CD4-positive, alpha-beta memory T cell (primary cell): Measurements from ENCODE around the gene POLR2E. TPM values are rescaled to one million over a fixed set of nuclear protein-coding genes. Genes with fewer than 3 reads are reported as not detected.
A peak's percentile ranks its signal among the peaks of the same experiment; 100 is the strongest.
"Not testable (repeated sequence)": the region's sequence is repeated elsewhere in the genome, so short reads cannot be mapped to it uniquely, and the experiment has no call there.

Experiments used
- CTCF ChIA-PET: fragments of 350-600 bp; sonication (Branson Sonifier 250); formaldehyde crosslinking; loops from one replicate; lab custom pipeline; 2021; ENCODE audit warnings: inconsistent platforms; ENCODE audit not compliant: partially characterized antibody; lab: Charles Lee
- POLR2A ChIA-PET: fragments of 350-600 bp; sonication (Branson Sonifier 250); formaldehyde crosslinking; loops from one replicate; lab custom pipeline; 2021; ENCODE audit not compliant: partially characterized antibody; lab: Charles Lee
- DNase-seq, 5 donors: peaks; one replicate each; pipeline versions ENCODE4 v3.0.0 to v3.0.0-alpha.2; 2020 to 2022; ENCODE audit warnings: mixed read lengths in 1 of 5
- H3K27ac ChIP-seq: one replicate; pipeline ENCODE4 v1.7.0; 2013; ENCODE audit warnings: low read depth, low read length
- H3K27me3 ChIP-seq: 2 replicates; pipeline ENCODE4 v1.7.0; 2013; ENCODE audit warnings: mild to moderate bottlenecking, low read length, moderate library complexity; ENCODE audit not compliant: insufficient read depth
- H3K36me3 ChIP-seq: 2 replicates; pipeline ENCODE4 v1.7.0; 2013; ENCODE audit warnings: mild to moderate bottlenecking, low read length, moderate library complexity; ENCODE audit not compliant: insufficient read depth
- H3K4me1 ChIP-seq: 2 replicates; pipeline ENCODE4 v1.7.0; 2013; ENCODE audit warnings: mild to moderate bottlenecking, low read length, moderate library complexity; ENCODE audit not compliant: insufficient read depth
- H3K4me3 ChIP-seq, 2 donors: one replicate each; pipeline ENCODE4 v1.7.0; 2013; ENCODE audit warnings: low read length in 2 of 2, mild to moderate bottlenecking in 1 of 2
- H3K9me3 ChIP-seq, 2 donors: one replicate each; pipeline ENCODE4 v1.7.0; 2013; ENCODE audit warnings: low read length in 2 of 2, control low read depth in 1 of 2; ENCODE audit not compliant: control insufficient read depth in 1 of 2
- H3K27ac Mint-ChIP-seq, 7 donors: one replicate each; pipeline ENCODE4 v1.8.0; 2020 to 2021; ENCODE audit warnings: mixed read lengths in 7 of 7, mild to moderate bottlenecking in 6 of 7, inconsistent platforms in 3 of 7, moderate library complexity in 3 of 7
- H3K27me3 Mint-ChIP-seq, 2 donors: one replicate each; pipeline ENCODE4 v1.8.0; 2020 to 2021; ENCODE audit warnings: mixed read lengths in 2 of 2
- H3K36me3 Mint-ChIP-seq, 2 donors: one replicate each; pipeline ENCODE4 v1.8.0; 2020 to 2021; ENCODE audit warnings: mixed read lengths in 2 of 2, inconsistent platforms in 1 of 2, mild to moderate bottlenecking in 1 of 2
- H3K4me1 Mint-ChIP-seq, 4 donors: one replicate each; pipeline ENCODE4 v1.8.0; 2020 to 2021; ENCODE audit warnings: mixed read lengths in 4 of 4, mild to moderate bottlenecking in 1 of 4
- H3K4me3 Mint-ChIP-seq, 8 donors: one replicate each; pipeline ENCODE4 v1.8.0; 2020 to 2021; ENCODE audit warnings: mixed read lengths in 8 of 8, mild to moderate bottlenecking in 7 of 8, moderate library complexity in 6 of 8, inconsistent platforms in 3 of 8
- H3K9me3 Mint-ChIP-seq, 8 donors: one replicate each; pipeline ENCODE4 v1.8.0; 2020 to 2021; ENCODE audit warnings: mixed read lengths in 8 of 8, mild to moderate bottlenecking in 5 of 8, inconsistent platforms in 3 of 8, moderate library complexity in 1 of 8
- intact Hi-C: fragments of 100-400 bp; cut with micrococcal nuclease; formaldehyde crosslinking; loops from one replicate; pipeline ENCODE4 v1.15.1; 2023
- polyA plus RNA-seq, 2 donors: library from polyadenylated mRNA; unstranded; fragments of 300-500 nt; fragmentation: Illumina TruSeq; gene quantifications; one replicate each; pipeline ENCODE4 v1.2.3, GENCODE V29; 2021
- total RNA-seq, 2 experiments: library from RNA; stranded (reverse); gene quantifications; one replicate each; pipeline ENCODE4 v1.2.3, GENCODE V29; 2021

The POLR2E gene
- total and polyA plus RNA-seq, 4 experiments from 2014 or later = 76.0 to 197 (median 124) TPM

DNA sequence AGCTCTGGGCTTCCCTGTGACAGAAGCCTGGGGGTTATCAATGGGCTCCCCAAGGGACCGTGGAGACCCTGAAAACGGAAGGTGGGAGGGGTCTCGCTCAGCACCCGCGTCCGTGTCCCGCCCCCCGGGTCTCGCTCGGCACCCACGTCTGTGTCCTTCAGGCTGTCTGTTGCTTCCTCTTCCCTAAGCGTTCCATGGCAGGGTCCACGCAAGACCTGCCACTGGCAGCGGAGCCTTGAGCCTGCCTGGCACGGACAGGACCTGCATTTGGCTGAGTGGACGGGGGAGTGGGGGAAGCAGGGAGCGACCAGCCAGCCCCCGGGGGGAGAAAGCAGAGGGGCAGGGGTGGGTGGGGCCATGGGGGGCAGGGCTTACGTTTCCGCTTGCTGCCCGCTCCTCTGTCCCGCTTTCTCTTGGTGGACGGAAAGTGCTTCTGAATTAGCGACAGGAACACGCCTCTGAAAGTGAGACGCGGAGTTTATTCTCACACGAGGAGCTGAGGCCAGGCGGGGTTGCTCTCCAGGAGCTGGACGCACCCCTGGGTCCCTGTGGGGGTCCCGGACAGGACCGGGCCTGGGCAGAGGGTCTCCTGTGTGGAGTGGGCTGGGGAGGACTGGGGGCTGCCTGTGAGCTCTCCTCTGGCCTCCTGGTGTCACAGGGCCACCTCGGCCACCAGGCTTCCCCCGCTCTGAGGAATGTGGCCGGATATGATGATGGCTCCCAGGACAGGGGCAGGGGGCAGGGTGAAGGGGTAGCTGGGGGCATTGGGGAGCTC, 20.7 kb upstream of the POLR2E start:
- H3K4me1 Mint-ChIP-seq = no peaks in the 10 kb centered on the region

DNA sequence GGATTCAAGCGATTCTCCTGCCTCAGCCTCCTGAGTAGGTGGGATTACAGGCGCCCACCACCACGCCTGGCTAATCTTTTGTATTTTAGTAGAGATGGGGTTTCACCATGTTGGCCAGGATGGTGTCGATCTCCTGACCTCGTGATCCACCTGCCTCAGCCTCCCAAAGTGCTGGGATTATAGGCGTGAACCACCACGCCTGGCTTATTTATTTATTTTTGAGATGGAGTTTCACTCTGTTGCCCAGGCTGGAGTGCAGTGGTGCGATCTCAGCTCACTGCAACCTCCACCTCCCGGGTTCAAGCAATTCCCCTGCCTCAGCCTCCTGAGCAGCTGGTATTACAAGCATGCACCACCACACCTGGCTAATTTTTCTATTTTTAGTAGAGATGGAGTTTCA, 19.6 kb upstream of the POLR2E start:
- H3K4me1 Mint-ChIP-seq, H3K9me3 ChIP-seq, H3K9me3 Mint-ChIP-seq, DNase-seq, H3K4me1 ChIP-seq, H3K4me3 ChIP-seq, H3K4me3 Mint-ChIP-seq, H3K27me3 ChIP-seq, H3K27ac ChIP-seq, H3K27me3 Mint-ChIP-seq: not testable (repeated sequence)
- H3K36me3 Mint-ChIP-seq = peaks cover 4 to 20% of the 10 kb centered on the region in 2 donors
- peaks cover 52% of the 10 kb centered on the region for H3K36me3 ChIP-seq
- H3K27ac Mint-ChIP-seq = peak overlapping the region in 5 of 7 donors; percentile 30 to 70 (median 53)
- CTCF ChIA-PET = interaction anchor here (0.6 to 1.6 kb wide), 2 partner anchors 48 to 79 kb away, joined by 3 read pairs; partner anchors contain the start of gene ARHGAP45
- POLR2A ChIA-PET = interaction anchor here (0.5 to 2.9 kb wide), 3 partner anchors 27 to 78 kb away, joined by 3 to 26 read pairs (median 10); no protein-coding TSS in a partner anchor
- intact Hi-C loops = loop anchor here (5.0 kb wide), 1 partner anchor 78 kb away; no protein-coding TSS in a partner anchor

More for the DNA sequence above, 20.7 kb upstream of the POLR2E start:
- no peaks in the 10 kb centered on the region for H3K9me3 Mint-ChIP-seq
- peaks cover 58% of the 10 kb centered on the region for H3K36me3 ChIP-seq
- H3K27ac Mint-ChIP-seq = no peak overlapping the region
- intact Hi-C loops = no loop called here
- CTCF ChIA-PET = interaction anchor here (0.6 kb wide), 1 partner anchor 71 kb away, joined by 3 read pairs; no protein-coding TSS in a partner anchor
- no peaks in the 10 kb centered on the region for H3K9me3 ChIP-seq
- H3K4me3 ChIP-seq = no peak overlapping the region
- no peak overlapping the region for H3K4me3 Mint-ChIP-seq
- H3K27ac ChIP-seq = no peak overlapping the region
- no peaks in the 10 kb centered on the region for H3K27me3 ChIP-seq
- H3K36me3 Mint-ChIP-seq = peaks cover 10 to 19% of the 10 kb centered on the region in 2 donors
- POLR2A ChIA-PET = interaction anchor here (1.4 to 2.9 kb wide), 2 partner anchors 12 to 77 kb away, joined by 3 to 26 read pairs; partner anchors contain the start of gene GPX4
- H3K27me3 Mint-ChIP-seq = no peaks in the 10 kb centered on the region
- DNase-seq = no peak
- peaks cover 6% of the 10 kb centered on the region for H3K4me1 ChIP-seq

DNA sequence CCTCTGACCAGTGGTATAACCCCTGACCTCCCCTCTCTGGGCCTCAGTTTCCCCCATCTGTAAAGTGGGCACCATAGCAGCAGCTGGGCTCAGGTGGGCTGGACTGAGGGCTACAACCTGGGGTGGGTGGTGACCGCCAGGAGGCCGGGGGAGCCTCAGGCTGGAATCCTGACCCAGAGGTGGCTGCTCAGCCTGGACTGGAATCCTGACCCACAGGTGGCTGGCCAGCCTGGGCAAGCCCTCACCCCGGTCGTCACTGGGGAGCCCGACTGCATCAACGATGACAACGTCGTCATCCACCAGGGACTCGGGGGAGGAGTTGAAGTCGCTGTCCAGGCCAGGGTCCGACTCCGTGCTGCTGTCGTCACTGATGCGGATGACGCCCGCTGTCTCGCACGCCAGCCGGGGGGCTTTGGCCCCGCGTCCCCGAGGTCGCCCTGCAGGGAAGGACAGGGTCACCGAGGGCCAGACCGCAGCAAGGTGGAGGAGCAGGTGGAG, 18.9 kb upstream of the POLR2E start:
- intact Hi-C loops = loop anchor here (1.0 to 5.0 kb wide), 2 partner anchors 18 to 78 kb away; no protein-coding TSS in a partner anchor
- Mint-ChIP-seq H3K4me3 (no peak overlapping the region), H3K27ac (peak overlapping the region in 1 of 7 donors; percentile 43), H3K4me1 (no peaks in the 10 kb centered on the region), H3K9me3 (no peaks in the 10 kb centered on the region), H3K36me3 (peaks cover 4 to 20% of the 10 kb centered on the region in 2 donors), H3K27me3 (no peaks in the 10 kb centered on the region)
- Histone ChIP-seq H3K36me3 (peaks cover 47% of the 10 kb centered on the region), H3K4me1 (peaks cover 6% of the 10 kb centered on the region), H3K27ac (peak overlapping the region; percentile 35), H3K4me3 (no peak overlapping the region), H3K9me3 (no peaks in the 10 kb centered on the region), H3K27me3 (no peaks in the 10 kb centered on the region)
- ChIA-PET POLR2A (interaction anchor here (0.5 to 2.9 kb wide), 15 partner anchors 10 to 155 kb away, joined by 3 to 26 read pairs (median 5); partner anchors contain the start of genes CIRBP, GPX4, POLR2E and SBNO2), CTCF (interaction anchor here (0.7 to 2.8 kb wide), 18 partner anchors 9 to 181 kb away, joined by 3 to 45 read pairs (median 4); partner anchors contain the start of gene ARHGAP45)
- no peak for DNase-seq

DNA sequence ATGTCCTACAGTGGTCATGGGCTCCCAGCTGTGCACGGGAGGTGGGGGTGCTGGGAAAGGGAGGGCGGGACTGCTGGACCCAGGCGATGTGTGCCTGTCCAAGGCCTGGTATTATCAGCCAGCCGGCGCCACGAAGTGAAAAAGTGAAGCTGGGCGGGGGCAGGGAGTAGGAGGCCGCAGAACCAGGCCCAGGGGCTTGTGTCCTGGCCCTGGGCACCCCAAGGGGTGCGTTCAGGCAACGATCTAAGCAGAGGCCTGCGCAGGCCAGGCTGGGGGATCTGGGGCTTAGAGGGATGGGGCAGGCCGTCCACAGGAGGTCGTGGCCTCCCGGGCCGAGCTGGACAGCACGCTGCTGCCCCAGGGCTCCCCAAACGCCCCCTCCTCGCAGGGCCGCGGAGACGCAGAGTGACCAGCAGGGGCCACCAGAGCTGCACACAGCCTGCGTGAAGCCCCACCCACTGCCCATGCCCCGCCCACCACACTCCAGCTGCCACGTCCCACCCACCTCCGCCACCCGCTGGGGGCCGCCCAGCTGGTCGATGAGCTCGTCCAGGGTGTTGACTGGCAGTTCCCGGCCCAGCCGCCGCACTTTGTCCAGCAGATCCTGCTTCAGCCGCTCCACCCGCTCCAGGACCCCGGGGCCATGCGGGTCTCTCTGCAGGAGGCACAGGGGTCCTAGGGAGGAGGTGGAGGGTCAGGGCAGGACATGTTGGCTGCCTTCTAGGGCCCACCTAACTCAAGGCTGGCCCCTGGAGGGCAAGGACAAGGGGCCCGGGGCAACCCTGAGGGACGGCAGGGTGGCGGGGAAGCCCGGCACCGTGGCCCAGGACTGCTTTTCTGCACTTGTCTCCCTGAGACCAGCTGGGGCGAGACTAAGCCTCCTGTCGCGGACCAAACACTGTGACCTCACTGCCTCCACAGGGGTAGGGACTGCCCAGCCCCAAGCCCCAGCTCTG, 18.1 kb upstream of the POLR2E start:
- peak overlapping the region; percentile 35 for H3K27ac ChIP-seq
- intact Hi-C loops = loop anchor here (1.0 to 5.0 kb wide), 2 partner anchors 19 to 79 kb away; no protein-coding TSS in a partner anchor
- no peaks in the 10 kb centered on the region for H3K27me3 Mint-ChIP-seq
- H3K36me3 ChIP-seq = peaks cover 40% of the 10 kb centered on the region
- H3K4me1 ChIP-seq = peaks cover 6% of the 10 kb centered on the region
- no peaks in the 10 kb centered on the region for H3K4me1 Mint-ChIP-seq
- no peaks in the 10 kb centered on the region for H3K9me3 ChIP-seq
- H3K36me3 Mint-ChIP-seq = peaks cover 0 to 17% of the 10 kb centered on the region in 2 donors
- peak; percentile 75 to 83 (median 77) for DNase-seq
- no peaks in the 10 kb centered on the region for H3K9me3 Mint-ChIP-seq
- no peaks in the 10 kb centered on the region for H3K27me3 ChIP-seq
- CTCF ChIA-PET = interaction anchor here (0.7 to 2.8 kb wide), 18 partner anchors 10 to 180 kb away, joined by 3 to 45 read pairs (median 4); partner anchors contain the start of gene ARHGAP45
- no peak overlapping the region for H3K4me3 Mint-ChIP-seq
- H3K27ac Mint-ChIP-seq = peak overlapping the region in 4 of 7 donors; percentile 24 to 53 (median 42)
- POLR2A ChIA-PET = interaction anchor here (0.6 to 2.9 kb wide), 18 partner anchors 9 to 156 kb away, joined by 3 to 26 read pairs (median 5); partner anchors contain the start of genes ARHGAP45, CIRBP, GPX4 and POLR2E
- no peak overlapping the region for H3K4me3 ChIP-seq

DNA sequence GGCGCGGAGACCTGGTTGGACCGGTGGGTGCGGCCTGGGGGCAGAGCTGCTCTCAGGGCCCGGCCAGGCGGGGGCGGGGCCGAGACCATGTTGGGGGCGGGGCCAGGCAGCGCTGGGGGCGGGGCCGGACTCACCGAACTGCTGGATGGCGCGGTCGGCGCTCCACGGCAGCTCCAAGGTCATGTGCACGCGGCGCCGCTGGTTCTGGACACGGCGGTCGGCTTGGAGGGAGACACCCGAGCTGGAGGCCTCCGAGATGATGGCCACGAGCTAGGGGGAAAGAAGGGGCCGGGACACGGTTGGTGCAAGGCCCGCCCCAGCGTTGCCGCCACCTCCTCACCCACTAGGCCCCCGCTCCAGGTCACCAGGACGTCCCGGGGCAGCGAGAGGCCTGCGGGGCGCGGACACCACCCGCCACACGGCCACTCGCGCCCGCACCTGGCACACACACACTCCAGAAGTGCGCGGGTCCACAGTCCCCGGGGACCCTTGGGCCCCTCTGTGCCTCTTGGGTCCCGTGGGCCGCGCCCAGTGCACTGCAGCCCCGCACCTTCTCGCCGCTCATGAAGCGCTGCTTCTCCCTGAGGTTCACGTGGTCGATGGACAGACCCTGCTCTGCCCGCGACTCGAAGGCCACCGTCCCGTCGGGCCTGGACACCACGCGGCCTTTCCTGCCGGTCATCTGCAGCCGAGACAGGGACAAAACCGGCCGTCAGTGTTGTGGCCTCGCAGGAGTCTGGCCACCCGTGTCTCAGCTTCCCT, 17.3 kb upstream of the POLR2E start:
- H3K27me3 Mint-ChIP-seq = no peaks in the 10 kb centered on the region

More for the DNA sequence above, 17.3 kb upstream of the POLR2E start:
- Mint-ChIP-seq H3K4me1 (no peaks in the 10 kb centered on the region), H3K27ac (peak overlapping the region in 1 of 7 donors; percentile 65), H3K9me3 (no peaks in the 10 kb centered on the region), H3K4me3 (no peak overlapping the region), H3K36me3 (peaks cover 0 to 16% of the 10 kb centered on the region in 2 donors)
- peaks cover 33% of the 10 kb centered on the region for H3K36me3 ChIP-seq
- H3K27ac ChIP-seq = peak overlapping the region; percentile 35
- no peak overlapping the region for H3K4me3 ChIP-seq
- H3K9me3 ChIP-seq = no peaks in the 10 kb centered on the region
- CTCF ChIA-PET = interaction anchor here (0.9 to 2.8 kb wide), 8 partner anchors 18 to 132 kb away, joined by 3 to 45 read pairs (median 4); no protein-coding TSS in a partner anchor
- DNase-seq = peak in 1 of 5 donors; percentile 37
- no peaks in the 10 kb centered on the region for H3K27me3 ChIP-seq
- intact Hi-C loops = loop anchor here (1.0 to 5.0 kb wide), 2 partner anchors 20 to 80 kb away; no protein-coding TSS in a partner anchor
- peaks cover 6% of the 10 kb centered on the region for H3K4me1 ChIP-seq
- POLR2A ChIA-PET = interaction anchor here (0.6 to 2.9 kb wide), 16 partner anchors 17 to 157 kb away, joined by 3 to 26 read pairs (median 6); partner anchors contain the start of genes ARHGAP45, CIRBP, POLR2E and SBNO2
